Putamen (tissue), 1 donor: Measurements from ENCODE around the gene MAP4K5.
"Not testable (repeated sequence)": the region's sequence is repeated elsewhere in the genome, so short reads cannot be mapped to it uniquely, and the experiment has no call there.

Experiments used
- DNase-seq: peaks from one replicate; pipeline ENCODE4 v3.0.0-alpha.2; 2016; ENCODE audit warnings: low spot score

Gene MAP4K5

DNA sequence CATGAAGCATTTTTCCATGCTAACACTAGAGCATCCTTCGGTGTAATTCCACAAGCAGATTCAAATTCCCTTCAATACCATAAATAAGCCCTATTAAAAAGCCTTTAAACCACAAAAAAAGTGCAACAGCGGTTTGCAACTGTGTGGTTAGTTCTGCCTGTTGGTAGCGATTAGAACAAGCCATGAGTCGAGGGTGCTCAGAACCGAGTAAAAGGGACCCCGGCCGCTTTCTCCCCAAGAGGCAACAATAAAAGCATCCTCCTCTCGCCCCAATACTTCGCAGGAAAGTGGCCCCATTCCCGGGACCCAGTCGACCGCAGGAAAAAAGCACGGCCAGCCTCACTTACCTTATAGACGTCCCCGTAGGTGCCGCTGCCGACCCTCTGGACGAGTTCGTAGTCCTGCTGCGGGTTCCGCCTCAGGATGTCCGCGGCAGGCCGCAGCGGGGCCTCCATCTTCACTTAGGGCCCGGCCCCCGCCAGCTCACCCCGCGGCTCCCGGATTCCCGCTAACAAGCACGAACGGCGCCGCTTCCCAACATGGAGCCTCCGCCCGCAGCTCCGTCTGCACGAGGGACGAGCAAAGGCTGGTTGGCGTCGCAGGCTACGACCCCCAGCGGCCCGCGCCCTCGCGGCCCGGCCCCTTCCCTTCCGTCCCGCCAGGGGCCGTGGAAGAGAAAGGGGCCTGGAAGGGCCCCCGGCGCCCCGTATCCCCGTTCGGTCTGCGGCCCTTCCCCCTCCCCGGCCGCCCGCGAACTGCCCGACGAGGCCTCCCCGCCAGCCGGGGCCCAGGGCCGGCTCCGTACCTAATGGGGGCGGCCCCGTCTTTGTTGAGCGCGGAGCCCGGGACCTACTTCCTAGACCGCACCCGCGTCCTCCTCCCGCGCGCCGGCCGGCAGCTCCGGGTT is 521 bp downstream of the MAP4K5 start:
- no peak for DNase-seq

DNA sequence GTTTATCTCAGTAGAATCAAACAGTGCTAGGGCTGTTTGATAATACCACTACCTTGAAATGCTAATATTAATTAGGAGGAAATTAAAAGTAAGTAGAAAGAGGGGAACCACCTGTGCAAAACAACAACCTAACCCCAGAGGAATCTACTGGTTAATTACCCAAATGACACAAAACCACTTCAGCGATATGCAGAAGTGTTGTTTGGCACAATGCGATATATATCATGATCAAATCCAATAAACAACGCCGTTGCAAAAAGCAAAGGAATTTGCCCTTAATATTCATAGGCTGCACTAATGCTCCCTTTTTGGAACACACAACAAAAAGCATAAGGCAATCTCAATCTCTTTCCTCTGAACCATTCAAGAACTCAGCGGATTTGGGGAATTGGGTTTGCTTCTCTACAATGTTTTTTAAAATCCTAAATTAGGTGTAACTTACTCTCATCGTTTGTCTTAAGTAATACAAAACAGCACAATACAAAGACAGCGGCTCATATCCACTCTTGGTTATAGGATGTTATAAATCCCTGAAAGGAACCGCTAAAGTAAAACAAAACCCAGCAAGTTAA is 1.5 kb downstream of the MAP4K5 start:
- DNase-seq: no peak

DNA sequence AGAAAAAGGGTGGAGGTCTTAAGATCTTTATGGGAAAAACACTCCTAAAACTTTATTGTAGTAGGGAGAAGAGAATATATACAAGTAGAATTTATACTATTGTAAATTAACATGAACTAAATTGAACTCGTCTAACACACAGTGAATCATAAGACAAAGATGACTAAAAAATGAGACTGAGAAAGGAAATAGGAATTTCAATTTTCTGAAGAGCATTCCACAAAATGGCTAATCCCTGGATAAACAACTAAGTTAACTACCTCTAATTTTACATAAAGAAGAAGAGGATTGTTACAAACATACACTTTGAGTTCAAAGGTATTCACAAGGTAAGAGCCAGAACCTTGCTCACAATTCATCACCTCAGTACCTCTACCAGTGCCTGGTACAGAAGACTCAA is 2.0 kb downstream of the MAP4K5 start:
- no peak for DNase-seq

DNA sequence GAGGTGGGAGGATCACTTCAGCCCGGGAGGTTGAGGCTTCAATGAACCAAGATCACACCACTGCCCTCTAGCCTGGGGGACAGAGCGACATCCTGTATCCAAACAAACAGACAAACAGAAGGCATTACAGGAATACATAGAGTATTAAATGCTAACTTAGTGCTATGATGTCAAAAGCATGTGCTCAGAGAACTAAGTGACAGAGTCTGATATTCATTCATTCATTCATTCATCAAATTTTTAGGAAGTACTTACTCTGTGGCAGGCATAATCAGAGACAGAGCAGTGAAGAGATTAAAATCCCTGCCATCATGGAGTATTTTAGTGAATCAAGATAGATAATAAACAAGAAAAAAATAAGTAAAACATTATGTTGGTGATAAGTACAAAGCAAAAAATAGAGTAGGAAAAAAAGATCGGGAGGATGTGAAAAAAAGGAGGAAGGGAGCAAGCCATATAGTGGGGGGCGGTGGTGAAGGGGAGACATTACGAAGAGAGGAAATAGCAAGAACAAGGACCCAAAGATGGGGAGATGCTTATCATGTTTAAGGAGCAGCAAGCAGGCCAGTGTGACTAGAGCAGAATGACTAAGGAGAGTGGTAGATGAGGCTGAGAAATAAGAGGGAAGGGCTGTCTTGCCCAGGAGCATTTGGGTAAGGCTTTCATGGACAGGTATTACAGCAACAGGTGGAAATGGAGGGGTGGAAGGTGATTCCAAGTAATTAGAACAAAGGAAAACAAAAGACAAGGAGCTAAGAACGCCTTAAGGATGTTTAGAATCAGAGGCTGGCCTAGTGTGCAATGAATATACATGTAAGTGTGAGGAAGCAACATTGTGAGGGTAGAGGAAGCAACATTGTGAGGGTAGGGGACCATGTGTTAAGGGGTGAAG is 2.8 kb downstream of the MAP4K5 start:
- no peak for DNase-seq

DNA sequence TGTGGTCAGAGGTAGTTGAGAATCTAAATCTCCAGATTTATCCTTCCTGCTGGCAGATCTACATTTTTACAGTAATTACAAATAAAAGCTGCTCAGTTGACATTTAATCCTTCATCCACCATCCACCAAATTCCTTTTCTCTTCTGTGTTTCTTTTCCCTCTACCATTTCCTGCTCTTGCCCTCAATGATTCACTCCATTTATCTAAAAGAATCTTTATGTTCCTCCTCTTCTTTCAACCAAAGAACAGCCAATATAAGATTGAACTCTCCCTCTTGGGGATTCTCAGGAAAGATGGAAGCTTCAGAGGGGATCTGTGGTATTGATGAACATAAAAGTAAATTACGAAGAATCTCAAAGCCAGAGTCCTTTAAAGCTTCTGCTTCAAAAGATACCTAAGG is 4.4 kb downstream of the MAP4K5 start:
- DNase-seq: no peak

DNA sequence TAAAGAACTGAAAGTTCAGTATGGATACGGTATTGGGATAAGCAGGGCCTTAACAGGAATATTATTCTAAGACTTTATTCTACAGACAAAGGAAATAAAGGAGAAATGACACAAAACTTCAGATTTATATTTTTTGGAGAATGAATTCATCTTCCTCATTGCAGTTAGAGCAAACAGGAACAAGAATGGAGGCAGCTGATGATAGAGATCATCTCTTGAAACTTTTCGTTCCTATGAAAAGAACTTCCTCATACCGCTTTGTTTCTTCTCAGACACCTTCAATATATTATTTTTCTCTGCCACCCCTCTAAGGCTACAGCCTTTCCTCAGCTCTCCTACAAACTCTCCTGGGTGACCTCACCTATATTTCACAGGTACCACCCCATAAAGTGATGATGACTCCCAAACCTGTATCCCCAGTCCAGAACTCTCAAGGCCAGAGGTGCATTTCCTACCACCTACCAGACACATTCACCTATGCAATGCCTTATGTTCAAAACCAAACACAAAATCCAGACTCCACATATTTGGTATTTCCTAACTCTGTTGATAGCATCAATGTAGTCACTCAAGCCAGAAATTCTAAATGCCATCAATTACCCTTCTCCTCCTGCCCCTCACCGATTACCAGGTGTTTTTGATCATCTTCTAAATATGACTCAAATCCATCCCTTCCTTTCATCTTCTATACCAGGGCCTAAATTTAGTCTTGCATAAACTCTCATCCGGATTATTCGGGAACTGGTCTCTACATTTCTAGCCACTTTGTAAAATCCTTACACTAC is 7.4 kb downstream of the MAP4K5 start:
- no peak for DNase-seq

DNA sequence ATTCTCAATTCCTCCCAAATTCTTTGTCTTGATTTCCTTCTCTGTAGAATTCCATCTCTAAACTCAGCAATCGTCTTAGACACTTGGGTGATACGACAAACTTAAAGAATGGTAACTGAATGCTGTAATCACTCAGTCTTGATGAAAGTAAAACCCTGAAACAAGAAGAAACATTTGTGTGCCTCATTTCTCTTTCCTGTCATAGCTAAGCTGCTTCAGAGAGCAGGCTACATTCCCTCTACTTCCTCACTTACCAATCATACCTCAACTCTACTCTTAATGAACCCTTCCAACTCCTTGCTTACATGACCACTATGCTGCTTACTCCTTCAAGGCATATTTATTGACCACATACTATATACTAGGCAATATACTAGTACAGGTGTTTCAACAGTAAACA is 8.3 kb downstream of the MAP4K5 start:
- no peak for DNase-seq

DNA sequence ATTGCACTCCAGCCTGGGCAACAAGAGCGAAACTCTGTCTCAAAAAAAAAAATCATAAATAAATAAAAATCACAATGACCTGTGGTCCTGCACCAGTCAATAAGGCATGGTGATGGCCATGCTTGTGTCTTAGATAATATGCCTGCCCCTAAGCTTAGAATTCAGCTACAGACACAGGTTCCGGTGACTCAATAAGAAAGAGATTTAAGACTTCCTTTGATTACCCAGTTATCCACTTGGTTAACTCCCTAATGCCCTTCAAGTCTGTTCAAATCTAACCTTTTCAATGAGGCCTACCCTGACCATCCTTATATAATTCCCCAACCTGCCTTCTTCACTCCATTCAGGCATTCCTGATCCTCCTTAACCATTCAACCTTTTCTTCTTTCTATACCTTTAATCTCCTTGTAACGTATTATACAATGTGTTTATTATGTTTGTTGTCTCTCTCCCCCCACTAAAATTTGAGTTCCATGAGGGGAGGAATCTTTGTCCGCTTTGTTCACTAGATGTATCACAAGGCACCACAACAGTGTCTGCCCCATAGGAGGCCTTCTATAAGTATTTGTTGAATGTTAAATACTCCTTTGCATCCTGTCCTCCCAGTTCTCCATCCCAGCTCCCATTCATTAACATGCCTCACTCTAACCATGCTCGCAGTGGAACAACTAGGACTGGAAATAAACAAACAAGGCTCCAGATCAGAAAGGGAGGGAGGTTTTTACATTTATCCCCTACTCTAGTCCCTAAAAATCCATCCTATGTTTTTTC is 8.9 kb downstream of the MAP4K5 start:
- DNase-seq: no peak

DNA sequence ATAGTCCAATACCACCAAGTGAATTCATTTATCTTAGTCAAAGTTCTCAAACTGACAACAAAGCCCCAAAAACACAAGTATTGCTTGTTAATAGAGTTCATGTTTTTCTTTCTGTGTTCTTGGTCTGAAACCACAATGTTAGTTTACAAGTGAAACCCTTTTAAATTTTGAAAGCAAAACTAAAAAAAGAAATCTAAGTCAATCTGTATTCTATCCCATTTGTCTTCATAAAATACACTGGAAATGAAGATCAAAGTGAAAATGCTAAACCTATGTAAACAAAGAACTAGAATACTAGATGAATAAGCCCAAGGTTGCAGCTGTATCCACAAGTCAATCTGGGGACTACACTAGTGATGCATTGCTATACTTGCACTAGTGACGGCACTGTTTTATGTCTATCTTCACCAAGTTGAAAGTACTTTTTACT is 10.4 kb downstream of the MAP4K5 start:
- no peak for DNase-seq

DNA sequence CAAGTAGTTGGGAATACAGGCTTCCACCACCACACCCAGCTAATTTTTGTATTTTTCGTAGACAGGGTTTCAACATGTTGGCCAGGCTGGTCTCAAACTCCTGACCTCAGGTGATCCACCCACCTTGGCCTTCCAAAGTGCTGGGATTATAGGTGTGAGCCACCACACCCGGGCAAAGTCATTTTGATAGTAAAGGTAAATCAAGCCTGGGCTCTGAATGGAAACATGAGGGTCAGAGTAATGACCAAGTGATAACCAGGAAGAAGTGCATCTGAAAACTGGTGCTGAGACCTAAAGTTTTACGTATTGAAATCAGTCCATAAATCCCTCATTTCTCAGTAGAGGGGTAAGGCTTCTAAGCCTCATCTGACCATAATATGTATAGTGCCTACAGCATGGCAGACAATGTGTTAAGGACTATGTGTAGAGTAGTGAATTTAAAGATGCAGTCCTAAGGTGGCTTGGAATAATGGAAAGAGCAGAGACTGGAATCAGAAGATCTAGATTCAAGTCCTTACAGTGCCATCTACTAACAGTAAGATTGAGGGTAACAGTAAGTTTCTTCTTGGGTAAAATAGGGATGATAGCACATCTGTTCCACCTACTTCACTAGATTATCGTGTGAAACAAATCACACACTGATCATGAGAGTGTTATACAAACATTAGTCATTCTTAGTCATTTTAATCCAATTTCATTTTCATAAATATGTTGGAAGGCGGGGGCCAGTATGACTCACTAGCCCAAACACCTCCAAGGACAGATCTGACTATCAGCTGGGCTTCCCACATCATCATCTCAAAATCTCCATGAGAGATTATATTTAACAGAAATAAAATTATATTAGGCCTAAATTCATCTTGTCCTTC is 11.2 kb downstream of the MAP4K5 start:
- DNase-seq: no peak

DNA sequence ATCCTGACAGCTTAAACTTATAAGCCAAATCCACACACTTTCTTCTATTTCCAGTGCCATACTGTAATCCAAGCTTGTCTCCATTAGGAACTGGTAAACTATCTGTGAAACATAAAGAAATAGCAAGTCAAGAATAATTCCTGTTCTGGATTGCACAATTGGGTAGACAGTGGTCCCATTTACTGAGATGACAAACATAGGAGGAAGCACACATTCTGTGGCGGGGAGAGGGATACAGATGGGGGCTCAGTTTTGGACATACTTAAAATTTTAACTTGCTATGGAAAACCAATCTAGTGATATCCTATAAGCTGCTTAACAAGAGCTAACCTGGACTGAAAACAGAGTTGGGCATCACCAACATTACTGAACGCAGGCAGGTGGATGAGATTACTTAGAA is 16.3 kb downstream of the MAP4K5 start:
- DNase-seq: no peak

DNA sequence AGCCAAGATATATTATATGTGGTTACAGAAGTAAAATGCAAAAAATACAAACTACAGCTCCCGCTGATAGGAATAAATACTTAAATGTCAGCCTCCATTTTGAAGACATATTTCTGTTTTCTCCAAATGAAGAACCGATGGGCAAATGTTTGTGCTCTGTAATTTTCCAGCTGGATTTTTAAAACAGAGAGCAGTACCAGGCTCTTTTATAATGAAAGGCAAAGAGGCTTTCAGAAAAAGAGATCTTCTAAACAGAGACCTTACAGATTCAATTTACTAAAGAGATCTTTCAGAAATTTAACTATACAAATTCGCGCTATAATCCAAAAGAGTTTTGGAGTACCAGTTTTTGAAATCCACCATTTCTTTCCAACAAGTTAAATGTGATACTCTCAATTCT is 19.9 kb downstream of the MAP4K5 start:
- DNase-seq: peak; percentile 56

DNA sequence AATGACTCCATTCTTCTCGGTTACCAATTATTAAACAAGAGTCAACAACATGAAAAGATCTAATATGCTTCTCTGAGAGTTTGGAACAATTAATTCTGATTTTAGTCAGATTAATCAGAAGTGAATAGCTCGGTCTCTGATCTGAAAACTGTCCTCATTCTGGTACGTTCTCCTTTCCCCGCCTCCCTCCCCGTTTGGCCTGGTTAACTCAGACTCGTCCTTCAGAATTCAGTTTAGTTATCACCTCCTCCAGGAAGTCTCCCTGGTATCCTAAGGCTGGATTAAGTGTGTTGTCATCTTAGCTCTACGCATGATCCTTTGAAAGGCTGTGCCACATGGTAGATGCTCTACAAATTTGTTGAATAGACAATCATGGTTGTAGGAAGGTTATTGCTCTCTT is 22.2 kb downstream of the MAP4K5 start:
- no peak for DNase-seq

DNA sequence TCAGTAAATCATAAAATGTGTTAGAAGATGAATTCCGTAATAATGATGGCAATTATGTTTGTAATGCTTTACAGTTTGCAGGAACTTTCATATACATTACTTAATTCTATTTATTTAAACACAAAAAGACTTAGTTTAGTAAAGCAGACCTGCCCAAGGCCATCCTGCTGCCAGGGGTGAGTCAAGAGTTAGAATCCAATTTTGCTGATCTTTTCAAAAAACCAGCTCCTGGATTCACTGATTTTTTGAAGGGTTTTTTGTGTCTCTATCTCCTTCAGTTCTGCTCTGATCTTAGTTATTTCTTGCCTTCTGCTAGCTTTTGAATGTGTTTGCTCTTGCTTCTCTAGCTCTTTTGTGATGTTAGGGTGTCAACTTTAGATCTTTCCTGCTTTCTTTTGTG is 25.3 kb downstream of the MAP4K5 start:
- not testable (repeated sequence) for DNase-seq

DNA sequence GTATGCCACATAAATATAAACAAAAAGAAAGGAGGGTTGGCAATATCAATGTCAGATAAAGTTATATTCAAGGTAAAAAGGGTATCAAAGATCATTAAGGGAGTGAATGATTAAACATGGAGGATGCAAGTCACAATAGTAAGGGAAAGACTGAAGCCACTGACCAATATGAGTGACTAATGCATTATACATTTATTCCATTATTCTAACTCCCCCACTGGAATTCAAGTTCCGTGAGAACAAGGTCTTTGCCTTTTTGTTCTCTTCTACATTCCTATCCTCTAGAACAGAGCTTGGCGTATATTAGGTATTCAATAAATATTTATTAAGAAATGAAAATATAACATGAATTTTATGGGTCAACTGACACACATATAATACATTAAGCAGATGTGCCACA is 30.7 kb downstream of the MAP4K5 start:
- no peak for DNase-seq

DNA sequence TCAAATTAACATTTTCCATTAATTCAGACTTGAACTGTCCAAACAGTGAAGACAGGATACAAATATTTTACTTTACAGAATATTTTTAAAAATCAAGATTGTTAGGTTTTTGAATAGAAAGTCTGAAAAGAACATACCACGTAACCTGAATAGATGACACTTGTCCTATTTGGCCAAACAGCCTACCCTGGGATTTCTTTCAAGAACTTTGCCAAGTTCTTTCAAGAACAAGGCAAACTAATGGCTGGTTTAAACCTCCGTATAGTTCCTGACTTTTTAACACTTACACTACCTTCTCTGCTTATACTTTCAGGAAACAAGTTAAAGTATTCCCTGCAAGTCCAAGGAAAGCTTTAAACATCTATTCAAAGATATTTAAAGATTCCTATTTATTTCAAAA is 35.0 kb downstream of the MAP4K5 start:
- DNase-seq: peak; percentile 41

DNA sequence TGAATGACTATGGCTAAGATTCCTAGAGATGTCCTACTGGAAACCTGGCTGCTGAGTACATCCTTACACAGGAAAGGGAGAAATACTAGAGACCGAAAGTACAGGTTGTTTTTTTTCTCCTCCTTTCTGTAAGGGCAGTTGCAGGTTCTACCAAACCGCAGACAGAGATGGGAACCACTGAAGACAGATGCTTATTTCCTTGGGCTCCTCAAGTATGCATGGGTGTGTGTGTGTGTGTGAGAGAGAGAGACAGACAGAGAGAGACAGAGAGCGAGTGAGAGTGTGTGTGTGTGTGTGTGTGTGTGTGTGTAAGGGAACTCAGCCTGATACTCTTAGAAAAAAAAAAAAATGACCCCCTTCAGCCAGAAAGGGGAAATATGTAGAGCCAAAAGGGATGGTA is 42.5 kb downstream of the MAP4K5 start:
- DNase-seq: no peak

DNA sequence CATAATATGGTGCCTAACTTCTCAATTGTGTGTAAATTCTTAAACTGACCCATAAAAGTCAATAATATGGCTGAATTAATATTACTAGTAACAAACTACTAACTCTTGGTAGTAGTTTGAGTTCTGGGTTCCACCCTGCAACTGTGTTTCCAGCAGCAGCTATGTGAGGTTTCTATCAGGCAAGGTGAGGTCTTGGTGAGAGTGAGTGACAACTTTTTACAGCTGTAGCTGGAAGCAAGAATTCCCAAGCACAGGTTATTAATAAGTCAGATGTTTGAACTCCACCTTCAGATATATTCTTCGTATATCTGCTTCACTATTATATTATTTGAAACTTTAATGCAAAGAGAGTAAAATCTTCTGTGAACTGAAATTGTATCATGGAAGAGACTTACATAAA is 43.8 kb downstream of the MAP4K5 start:
- no peak for DNase-seq

DNA sequence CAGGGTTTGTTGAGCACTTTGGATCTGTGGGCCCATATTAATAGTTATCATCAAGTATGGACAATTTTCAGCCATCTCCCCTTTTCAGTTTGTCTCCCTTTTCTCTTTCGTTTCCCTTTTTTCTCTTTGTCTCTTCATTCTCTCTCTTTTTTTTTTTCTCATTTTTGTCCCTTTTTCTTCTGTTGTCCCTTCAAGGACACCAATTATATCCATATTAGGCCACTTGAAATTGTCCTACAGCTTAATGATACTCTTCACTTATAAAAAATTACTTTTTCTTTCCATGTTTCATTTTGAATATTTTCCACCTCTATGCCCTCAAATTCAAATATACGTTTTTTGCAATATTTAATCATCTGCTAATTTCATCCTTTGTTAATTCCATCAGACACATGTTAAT is 53.3 kb downstream of the MAP4K5 start:
- no peak for DNase-seq

DNA sequence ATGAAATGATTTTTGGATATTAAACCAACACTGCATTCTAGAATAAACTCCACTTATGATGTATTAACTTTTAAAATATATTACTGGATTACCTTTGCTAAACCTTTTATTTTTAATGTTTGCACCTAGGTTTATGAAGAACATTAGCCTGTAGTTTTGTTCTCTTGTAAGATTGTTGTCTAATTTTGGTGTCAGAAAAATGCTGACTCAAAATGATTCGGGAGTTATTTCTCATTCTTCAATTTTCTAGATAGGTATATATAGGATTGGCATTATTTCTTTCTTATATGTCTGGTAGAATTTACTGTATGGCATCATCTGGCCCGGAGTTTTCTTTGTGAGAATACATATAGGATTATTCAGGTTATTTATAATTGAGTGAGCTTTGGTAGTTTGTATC is 54.6 kb downstream of the MAP4K5 start:
- DNase-seq: no peak
